GM21576 (cell line): ENCODE results near the gene RHOBTB3.
"Not testable (repeated sequence)": the region's sequence is repeated elsewhere in the genome, so short reads cannot be mapped to it uniquely, and the experiment has no call there.

ENCODE experiments used
- ATAC-seq: cut with Tn5 transposase; IDR thresholded peaks from one replicate; pipeline ENCODE4 v1.9.1; 2021; ENCODE audit warnings: mild to moderate bottlenecking, moderate library complexity; ENCODE audit not compliant: unreplicated experiment

Gene RHOBTB3

GRCh38 chr5:95798545-95798944 is 67.4 kb downstream of the RHOBTB3 start:
- ATAC-seq = no peak

GRCh38 chr5:95799191-95799835 is 68.2 kb downstream of the RHOBTB3 start:
- ATAC-seq = no peak

DNA sequence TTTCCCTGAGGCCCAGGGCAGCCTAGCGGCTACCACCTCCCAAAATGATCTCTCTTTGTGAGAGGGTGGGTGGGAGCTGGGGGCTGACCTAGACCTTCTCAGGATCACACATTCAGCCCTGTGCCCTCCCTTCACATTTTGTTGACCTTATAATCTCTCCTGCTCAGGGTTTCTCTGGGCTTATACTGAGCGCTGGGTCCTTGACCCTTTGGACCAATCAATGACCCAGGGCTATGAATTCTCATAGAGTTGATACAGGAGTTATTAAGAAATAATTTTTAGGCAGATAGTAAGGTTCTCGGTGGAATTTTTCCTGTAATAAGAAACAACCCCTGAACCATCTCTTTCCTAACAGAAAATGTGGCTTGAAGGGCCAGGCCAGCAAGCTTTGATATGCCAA is 69.4 kb downstream of the RHOBTB3 start:
- no peak for ATAC-seq

GRCh38 chr5:95801532-95801931 is 70.4 kb downstream of the RHOBTB3 start:
- ATAC-seq = no peak

GRCh38 chr5:95801961-95802360 is 70.8 kb downstream of the RHOBTB3 start:
- ATAC-seq = no peak

GRCh38 chr5:95803271-95804148 is 72.4 kb downstream of the RHOBTB3 start:
- no peak for ATAC-seq

DNA sequence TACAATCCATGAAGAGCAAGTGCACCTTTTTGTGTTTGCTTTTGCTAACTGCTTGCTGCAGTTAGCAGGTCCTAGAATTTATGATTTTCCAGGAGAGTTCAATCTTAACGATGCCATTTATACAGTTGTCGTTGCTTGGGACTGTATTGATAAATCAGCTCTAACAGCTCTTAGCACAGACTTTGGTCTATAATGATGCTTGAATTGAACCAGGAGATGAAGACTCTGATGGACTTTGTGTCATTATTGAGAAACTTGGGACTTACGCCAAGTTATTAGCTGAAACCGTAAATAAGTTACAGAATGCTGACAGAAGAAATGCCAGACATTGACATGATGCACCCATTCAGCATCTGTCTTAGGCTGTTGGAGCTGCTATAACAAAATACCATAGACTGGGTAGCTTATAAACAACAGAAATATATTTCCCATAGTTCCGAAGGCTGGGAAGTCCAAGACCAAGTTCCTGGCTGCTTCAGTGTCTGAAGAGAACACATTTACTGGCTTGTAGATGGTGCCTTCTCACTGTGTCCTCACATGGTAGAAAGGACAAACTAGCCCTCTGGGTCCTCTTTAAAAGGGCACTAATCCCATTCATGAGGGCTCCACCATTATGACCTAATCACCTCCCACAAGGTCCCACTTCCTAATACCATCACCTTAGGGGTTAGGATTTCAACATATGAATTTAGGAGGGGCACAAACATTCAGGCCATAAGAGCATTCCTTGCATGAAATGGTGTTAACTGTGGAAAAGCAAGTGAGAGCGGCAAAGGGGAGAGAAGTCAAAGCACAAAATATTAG is 73.8 kb downstream of the RHOBTB3 start:
- no peak for ATAC-seq

DNA sequence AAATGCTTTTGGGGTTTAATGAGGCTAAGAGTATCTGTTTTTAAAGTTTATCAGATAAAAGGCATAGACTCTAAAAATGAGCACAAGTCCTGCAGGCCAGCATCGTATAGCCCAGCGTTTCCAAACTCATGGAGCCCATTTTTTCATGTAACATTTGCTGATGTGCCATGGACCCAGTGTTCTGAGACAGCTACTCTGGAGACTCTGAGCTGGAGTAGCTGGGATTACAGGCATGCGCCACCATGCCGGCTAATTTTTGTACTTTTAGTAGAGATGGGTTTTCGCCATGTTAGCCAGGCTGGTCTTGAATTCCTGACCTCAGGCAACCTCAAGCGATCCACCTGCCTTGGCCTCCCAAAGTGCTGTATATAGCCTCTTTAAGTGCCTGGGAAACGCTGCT is 75.6 kb downstream of the RHOBTB3 start:
- no peak for ATAC-seq

DNA sequence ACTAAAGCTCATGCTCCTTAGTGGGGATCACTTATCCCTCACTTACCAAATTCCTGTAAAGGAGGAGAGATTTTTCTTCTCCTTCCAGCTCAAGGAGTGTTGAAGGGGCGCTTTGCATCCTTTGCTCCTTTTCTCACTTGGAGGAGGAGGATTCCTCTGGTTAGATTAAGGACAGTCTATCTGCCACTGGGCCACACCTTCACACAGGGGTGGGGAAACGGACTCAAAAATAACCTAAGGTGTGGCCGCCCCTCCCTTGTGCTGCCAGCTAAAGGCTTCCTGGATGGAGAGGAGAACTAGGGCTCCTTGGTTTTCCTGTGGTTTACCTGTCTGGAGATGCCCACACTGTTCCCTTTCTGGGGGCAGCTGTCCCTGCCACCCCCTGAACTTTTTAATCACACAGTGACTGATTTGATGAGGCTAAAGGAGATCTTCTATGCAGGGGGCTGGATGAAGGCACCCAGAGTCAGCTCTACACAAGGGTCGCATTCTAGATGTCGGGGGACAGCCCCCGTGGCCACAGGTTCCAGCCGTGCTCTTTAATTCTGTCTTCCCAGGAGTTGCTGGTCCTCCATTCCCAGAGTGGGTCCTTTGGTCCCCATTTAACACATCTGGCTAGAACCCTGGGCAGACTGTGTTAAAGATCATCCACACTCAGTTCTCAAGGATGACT is 77.0 kb downstream of the RHOBTB3 start:
- ATAC-seq = no peak

DNA sequence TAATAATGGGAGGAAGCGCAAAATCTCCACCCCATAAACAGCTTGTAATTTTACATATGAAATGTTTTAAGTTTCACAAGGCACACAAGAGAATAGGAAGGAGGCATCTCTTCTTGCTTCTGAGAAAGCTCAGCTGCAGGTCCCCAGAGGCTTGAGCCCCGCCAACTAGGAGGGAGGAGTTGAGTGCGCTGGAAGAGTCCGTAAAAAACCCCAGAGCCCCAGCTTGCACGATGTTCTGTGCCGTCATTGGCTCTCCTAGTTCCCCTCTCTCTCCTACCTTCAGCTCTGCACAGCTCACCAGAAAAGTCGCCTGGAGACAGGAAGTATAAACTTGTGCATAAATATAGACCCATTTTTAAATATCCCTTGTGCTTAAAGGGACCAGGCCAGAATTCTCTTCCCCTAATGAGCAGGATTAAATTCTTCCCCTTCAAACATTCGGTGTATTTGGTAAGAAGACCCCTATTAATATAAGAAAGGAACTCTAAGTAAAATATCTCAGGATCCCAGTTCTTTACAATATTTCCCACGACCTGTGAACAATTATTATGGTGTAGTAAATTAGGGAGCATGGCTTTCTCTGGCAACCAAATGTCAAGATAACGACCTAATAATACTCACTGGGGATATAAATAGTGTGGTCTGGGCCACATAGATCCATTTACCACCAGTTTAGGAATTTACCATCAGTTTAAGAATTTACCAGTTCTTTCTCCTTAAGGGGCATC is 77.7 kb downstream of the RHOBTB3 start:
- ATAC-seq = peak; percentile 99

DNA sequence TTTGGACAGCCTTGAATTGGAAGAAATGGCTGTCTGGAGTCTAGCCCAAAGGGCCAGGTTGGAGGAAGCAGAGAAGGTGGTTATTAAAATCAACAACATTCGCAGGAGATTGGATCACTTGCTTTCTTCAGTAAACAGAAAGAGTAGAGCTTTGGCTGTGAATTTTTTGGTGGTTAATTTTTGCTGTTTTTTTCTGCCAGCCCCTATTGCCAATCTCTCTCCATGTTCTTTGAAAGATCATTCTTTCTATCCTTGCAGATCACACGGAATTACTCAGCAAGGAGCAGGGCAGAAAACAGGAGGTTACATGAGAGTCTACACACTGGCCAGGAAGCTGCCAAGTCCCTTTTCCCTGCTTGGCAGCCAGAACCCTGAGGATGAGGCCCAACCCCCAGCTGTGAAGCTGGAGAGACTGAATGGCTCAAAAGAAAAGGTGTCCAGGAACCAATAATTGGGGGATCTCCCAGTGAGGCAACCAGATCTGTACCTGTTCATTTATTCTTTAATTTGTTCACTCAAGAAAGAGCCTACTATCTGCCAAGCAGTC is 78.4 kb downstream of the RHOBTB3 start:
- ATAC-seq = no peak

- no peak for ATAC-seq
Measured at GRCh38 chr5:95810305-95811125, 79.4 kb downstream of the RHOBTB3 start.

DNA sequence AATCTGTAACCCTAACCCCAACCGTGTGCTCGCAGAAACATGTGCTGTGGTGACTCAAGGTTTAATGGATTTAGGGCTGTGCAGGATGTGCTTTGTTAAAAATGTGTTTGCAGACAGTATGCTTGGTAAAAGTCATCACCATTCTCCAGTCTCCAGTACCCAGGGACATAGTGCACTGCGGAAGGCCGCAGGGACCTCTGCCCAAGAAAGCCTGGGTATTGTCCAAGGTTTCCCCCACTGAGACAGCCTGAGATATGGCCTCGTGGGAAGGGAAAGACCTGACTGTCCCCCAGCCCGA is 79.9 kb downstream of the RHOBTB3 start:
- not testable (repeated sequence) for ATAC-seq

DNA sequence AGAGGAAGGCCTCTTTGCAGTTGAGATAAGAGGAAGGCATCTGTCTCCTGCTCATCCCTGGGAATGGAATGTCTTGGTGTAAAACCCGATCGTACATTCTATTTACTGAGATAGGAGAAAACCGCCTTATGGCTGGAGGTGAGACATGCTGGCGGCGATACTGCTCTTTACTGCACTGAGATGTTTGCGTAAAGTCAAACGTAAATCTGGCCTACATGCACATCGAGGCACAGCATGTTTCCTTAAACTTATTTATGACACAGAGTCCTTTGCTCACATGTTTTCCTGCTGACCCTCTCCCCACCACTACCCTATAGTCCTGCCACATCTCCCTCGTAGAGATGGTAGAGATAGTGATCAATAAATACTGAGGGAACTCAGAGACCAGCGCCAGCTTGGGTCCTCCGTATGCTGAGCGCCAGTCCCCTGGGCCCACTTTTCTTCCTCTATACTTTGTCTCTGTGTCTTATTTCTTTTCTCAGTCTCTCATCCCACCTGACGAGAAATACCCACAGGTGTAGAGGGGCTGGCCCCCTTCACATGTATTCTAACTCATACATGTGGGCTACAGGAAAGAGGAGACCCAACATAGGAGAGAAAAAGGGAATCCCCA is 80.4 kb downstream of the RHOBTB3 start:
- ATAC-seq = not testable (repeated sequence)

DNA sequence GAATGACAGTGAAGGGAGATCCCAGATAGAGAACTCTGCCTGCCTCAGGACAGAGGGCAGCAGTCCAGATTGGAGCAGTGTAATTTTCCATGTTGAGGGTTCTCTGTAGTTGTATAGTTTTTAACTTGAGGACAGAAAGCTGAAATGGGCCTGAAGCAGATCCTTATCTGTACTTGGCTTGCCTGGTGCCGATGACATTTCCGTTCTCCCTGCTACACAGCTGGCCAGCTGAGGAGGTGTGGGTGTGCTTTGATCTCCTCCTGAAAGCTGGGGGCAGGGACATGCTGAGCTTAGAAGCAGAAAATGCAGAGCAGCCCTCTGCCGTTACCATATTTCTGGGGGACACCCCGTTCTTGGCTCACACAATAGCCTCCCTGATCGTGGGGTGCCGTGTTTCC is 80.9 kb downstream of the RHOBTB3 start:
- no peak for ATAC-seq

GRCh38 chr5:95813035-95813434 is 81.9 kb downstream of the RHOBTB3 start:
- not testable (repeated sequence) for ATAC-seq

DNA sequence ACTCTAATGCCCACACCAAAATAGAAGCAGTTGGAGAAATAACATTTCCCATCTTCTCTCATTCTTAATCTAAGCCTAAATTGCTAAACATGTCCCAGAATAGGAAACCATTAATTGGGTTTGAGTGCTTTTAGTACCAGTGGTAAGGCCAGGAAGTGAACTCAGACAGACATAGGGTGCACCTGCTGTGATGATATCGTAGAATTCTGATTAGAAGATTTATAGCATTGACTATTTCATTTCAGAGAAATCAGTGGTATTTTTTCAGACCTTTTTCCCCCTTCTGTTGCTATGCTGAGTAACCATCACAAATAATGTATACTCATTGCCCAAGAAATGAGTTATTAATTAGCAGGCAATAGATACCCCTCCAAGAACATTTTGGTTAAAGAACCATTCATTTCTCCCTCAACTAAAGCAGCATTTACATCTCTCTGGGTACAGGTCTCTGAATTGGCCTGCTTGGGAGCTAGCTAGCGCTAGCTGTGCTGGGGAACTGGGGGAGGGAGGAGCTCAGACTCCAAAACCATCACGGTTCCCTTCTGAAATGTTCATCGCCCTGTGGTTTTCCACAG is 84.1 kb downstream of the RHOBTB3 start:
- no peak for ATAC-seq

DNA sequence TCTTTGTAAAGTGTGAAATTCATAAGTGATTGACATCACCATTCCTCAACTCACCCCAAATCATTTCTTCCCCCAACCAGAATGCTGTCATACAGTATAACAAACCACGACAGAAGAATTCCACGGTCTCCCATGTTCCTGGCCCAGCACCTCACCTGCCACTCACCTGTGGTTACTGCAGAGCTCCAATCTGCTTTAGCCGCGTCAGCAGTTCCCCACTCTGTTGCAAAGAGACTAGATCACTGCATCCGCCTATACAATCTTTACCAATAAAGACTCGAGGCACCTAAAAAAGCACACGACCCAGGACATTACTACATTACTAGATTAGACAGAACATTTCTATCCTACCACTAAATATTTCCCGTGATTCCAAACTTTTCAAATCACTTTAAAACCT is 85.2 kb downstream of the RHOBTB3 start:
- no peak for ATAC-seq

DNA sequence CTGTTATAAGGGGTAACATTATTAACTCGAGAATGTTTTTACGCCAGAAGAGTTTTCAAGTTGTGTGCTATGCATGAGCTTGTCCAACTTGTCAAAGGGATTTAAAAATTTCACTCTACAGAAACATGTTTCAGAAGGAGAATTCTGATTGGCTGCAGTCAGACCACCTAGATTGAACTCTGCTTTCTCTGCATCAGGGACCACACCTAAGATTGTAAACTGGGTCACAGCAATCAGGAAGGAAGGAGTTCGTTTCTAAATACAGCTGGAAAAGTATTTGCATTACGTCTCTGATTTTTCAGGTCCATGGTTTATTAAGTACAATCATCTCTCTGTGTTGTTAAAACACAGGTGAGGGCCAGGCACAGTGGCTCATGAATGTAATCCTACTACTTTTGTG is 85.6 kb downstream of the RHOBTB3 start:
- no peak for ATAC-seq
